RWPE1 (cell line): ENCODE results near the gene ART3.

Experiments
- CTCF ChIA-PET: fragments of 350-600 bp; sonication (Branson Sonifier 250); formaldehyde crosslinking; extraction: SDS; loops from one replicate; lab custom pipeline; 2021; lab: Yijun Ruan, JAX
- POLR2A ChIA-PET: fragments of 400-600 bp; formaldehyde crosslinking; extraction: SDS; loops from one replicate; lab custom pipeline; 2020; ENCODE audit warnings: antibody characterized with exemption; ENCODE audit not compliant: low non-redundant PET; lab: Yijun Ruan, JAX
- DNase-seq: peaks from one replicate; pipeline ENCODE4 v3.0.0; 2012; ENCODE audit warnings: low spot score
- H3K27ac ChIP-seq: fragments of 450-650 bp; 2 replicates; pipeline ENCODE4 v1.5.1; 2017
- CTCF ChIP-seq: fragments of 450-650 bp; conservative IDR thresholded peaks from 2 replicates; pipeline ENCODE4 v1.5.1; 2017; ENCODE audit warnings: low read depth, mild to moderate bottlenecking

ART3 gene

GRCh38 chr4:76127754-76128153, 53.2 kb downstream of the ART3 start:
- TF ChIP-seq CTCF = no peak
- ChIA-PET CTCF (interaction anchor here (0.5 kb wide), 1 partner anchor 9 kb away, joined by 5 read pairs; no protein-coding TSS in a partner anchor), POLR2A (no interaction called here)
- no peak overlapping the region for H3K27ac ChIP-seq
- no peak for DNase-seq

- no peak for TF ChIP-seq CTCF
- CTCF ChIA-PET = interaction anchor here (0.7 kb wide), 1 partner anchor 23 kb away, joined by 5 read pairs; no protein-coding TSS in a partner anchor
- no peak overlapping the region for H3K27ac ChIP-seq
- POLR2A ChIA-PET = no interaction called here
- DNase-seq = no peak
Measured at GRCh38 chr4:76141241-76141640, 66.7 kb downstream of the ART3 start.

GRCh38 chr4:76144546-76144945, 70.0 kb downstream of the ART3 start:
- CTCF ChIA-PET = no interaction called here
- no peak for DNase-seq
- POLR2A ChIA-PET = no interaction called here
- no peak for TF ChIP-seq CTCF
- H3K27ac ChIP-seq = no peak overlapping the region

- H3K27ac ChIP-seq = peak overlapping the region; percentile 89
- DNase-seq = peak; percentile 87
- CTCF ChIA-PET = interaction anchor here (0.6 kb wide), 1 partner anchor 111 kb away, joined by 3 read pairs; no protein-coding TSS in a partner anchor
- TF ChIP-seq CTCF = no peak
- POLR2A ChIA-PET = interaction anchor here (0.6 kb wide), 1 partner anchor 17 kb away, joined by 3 read pairs; no protein-coding TSS in a partner anchor
Measured at GRCh38 chr4:76147454-76148141, 73.1 kb downstream of the ART3 start.

GRCh38 chr4:76148142-76148865, 73.8 kb downstream of the ART3 start, which contains the start of gene NUP54:
Gene NUP54 (minus strand): TSS chr4:76148397. CDS start chr4:76148374, 23 bp downstream.
- H3K27ac ChIP-seq = peak within 1 kb of the TSS; percentile 89
- CTCF ChIA-PET = interaction anchor here (0.6 kb wide), 2 partner anchors 51 to 112 kb away, joined by 3 read pairs; no protein-coding TSS in a partner anchor
- no peak for TF ChIP-seq CTCF
- peak; percentile 95 for DNase-seq
- POLR2A ChIA-PET = interaction anchor here (0.6 kb wide), 1 partner anchor 17 kb away, joined by 3 read pairs; no protein-coding TSS in a partner anchor

GRCh38 chr4:76153356-76153755, 78.8 kb downstream of the ART3 start:
- ChIA-PET POLR2A (no interaction called here), CTCF (no interaction called here)

More at GRCh38 chr4:76153356-76153755, 78.8 kb downstream of the ART3 start:
- no peak for TF ChIP-seq CTCF
- DNase-seq = no peak
- no peak overlapping the region for H3K27ac ChIP-seq
